ENCODE results near the gene ANKLE2.

The ANKLE2 gene

GRCh38 chr12:132685400-132685799 is 76.2 kb downstream of the ANKLE2 start:
- no peak for DNase-seq

DNA sequence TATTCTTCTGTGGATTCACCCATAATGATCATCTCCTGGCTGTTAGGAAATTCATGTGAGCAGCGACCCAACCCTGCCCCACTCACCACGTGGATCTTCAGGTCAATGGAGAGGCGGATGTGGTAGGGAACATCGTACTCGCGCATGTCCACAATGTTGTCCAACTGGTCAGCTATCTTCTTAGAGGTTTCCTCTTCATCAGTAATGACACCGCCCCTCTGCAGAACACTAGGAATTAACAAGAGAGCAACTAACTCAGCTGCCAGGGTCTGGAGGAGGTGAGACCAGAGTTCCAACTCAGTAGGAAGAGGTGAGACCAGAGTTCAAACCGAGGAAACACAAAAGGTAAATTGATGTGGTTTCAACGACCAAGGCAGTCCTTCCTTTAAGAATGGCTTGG is 84.1 kb downstream of the ANKLE2 start:
- no peak for DNase-seq

DNA sequence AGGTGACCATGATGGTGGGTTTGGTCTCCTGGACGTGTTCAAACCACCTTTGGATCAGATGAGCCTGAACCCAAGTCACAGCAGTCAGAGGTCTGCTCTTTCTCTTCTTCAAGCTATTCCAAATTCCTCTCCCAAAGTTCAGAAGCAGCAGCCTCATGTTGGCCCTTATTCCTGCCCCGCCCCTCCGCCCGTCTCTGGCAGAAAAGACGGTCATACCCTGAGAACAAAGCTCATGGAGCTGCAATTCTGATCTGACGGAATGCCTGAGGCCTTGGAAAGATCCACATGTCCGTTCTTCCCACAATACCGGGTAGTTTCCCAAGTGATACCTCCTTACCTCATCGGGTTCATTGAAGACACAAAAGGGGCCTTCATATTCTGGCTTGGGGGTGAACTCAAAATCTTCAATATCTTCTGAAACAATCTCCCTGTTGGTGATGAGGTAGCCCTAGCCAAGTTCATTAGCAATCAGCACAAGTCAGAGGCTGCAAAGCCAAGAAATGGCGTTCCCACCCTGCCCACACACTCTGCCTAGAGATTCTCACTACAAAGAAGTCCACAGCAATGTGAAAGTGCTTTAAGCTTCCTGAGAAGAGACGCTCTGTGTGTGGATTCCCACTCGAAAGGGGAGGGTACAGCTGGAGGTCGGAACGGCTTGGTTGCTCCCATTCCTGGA is 85.7 kb downstream of the ANKLE2 start:
- DNase-seq, result no peak

Data from CD4-positive, alpha-beta T cell treated with Interleukin-4 for 1 hour (primary cell).